NCI-H2196 (cell line): ENCODE data around the gene RNU6-7.

ENCODE experiments used
- DNase-seq: peaks from one replicate; lab custom pipeline; 2025; ENCODE audit not compliant: unreplicated experiment; lab: John Stamatoyannopoulos, UW

The RNU6-7 gene

GRCh38 chr14:32203928-32204357 lies 2.1 kb downstream of the RNU6-7 start:
- peak; percentile 32 for DNase-seq

- no peak for DNase-seq
These were observed 3.7 kb downstream of the RNU6-7 start for GRCh38 chr14:32205554-32205953.

GRCh38 chr14:32205984-32206383 lies 4.1 kb downstream of the RNU6-7 start:
- DNase-seq = no peak

- DNase-seq = no peak
These were observed 4.7 kb downstream of the RNU6-7 start for GRCh38 chr14:32206552-32206951.

GRCh38 chr14:32208490-32208889 lies 6.6 kb downstream of the RNU6-7 start:
- DNase-seq = no peak

- DNase-seq = no peak
These were observed 7.6 kb downstream of the RNU6-7 start for GRCh38 chr14:32209471-32209870.

GRCh38 chr14:32211068-32211404 lies 9.2 kb downstream of the RNU6-7 start:
- no peak for DNase-seq

- DNase-seq = no peak
These were observed 11.0 kb downstream of the RNU6-7 start for GRCh38 chr14:32212833-32213232.

GRCh38 chr14:32217301-32217700 lies 15.5 kb downstream of the RNU6-7 start:
- DNase-seq = peak; percentile 58

- peak; percentile 53 for DNase-seq
These were observed 23.0 kb downstream of the RNU6-7 start for GRCh38 chr14:32224737-32225377.

- DNase-seq = no peak
These were observed 23.6 kb downstream of the RNU6-7 start for GRCh38 chr14:32225378-32225920.

- peak; percentile 25 for DNase-seq
These were observed 24.2 kb downstream of the RNU6-7 start for GRCh38 chr14:32226056-32226455.

- no peak for DNase-seq
These were observed 28.3 kb downstream of the RNU6-7 start for GRCh38 chr14:32230181-32230580.

GRCh38 chr14:32230695-32231280 lies 28.9 kb downstream of the RNU6-7 start:
- DNase-seq = no peak

GRCh38 chr14:32232481-32232880 lies 30.6 kb downstream of the RNU6-7 start:
- no peak for DNase-seq

- DNase-seq = no peak
These were observed 31.4 kb downstream of the RNU6-7 start for GRCh38 chr14:32233260-32233659.

- no peak for DNase-seq
These were observed 42.6 kb downstream of the RNU6-7 start for GRCh38 chr14:32244404-32244803.

- DNase-seq = no peak
These were observed 44.9 kb downstream of the RNU6-7 start for GRCh38 chr14:32246751-32247150.

GRCh38 chr14:32249371-32249770 lies 47.5 kb downstream of the RNU6-7 start:
- DNase-seq = no peak

GRCh38 chr14:32249780-32250179 lies 47.9 kb downstream of the RNU6-7 start:
- no peak for DNase-seq

- DNase-seq = no peak
These were observed 48.8 kb downstream of the RNU6-7 start for GRCh38 chr14:32250681-32251080.

- DNase-seq = no peak
These were observed 49.7 kb downstream of the RNU6-7 start for GRCh38 chr14:32251530-32251929.
